ENCODE measurements around the gene ATP1B1. TPM values are rescaled to one million over a fixed set of nuclear protein-coding genes. Genes with fewer than 3 reads are reported as not detected.

The ATP1B1 gene
- total and polyA plus RNA-seq, 2 experiments from 2014 or later, result 220 to 602 TPM

GRCh38 chr1:169098380-169098779 is 8.1 kb upstream of the ATP1B1 start:
- Histone ChIP-seq H3K4me3 (no peak overlapping the region), H3K27ac (no peak overlapping the region), H3K9me3 (ENCODE audit: low read depth) (no peaks in the 10 kb centered on the region), H3K36me3 (no peaks in the 10 kb centered on the region), H3K4me1 (ENCODE audit: low read depth) (peaks cover 38% of the 10 kb centered on the region), H3K27me3 (no peaks in the 10 kb centered on the region)
- DNase-seq (ENCODE audit: low read depth in 1 of 2, low spot score in 1 of 2), result no peak
- TF ChIP-seq CTCF (IDR thresholded peaks at IDR 0.05; ENCODE audit: low read depth, low read length), result no peak

- DNase-seq (ENCODE audit: low read depth in 1 of 2, low spot score in 1 of 2), result no peak
- H3K4me1 ChIP-seq (ENCODE audit: low read depth), result peaks cover 43% of the 10 kb centered on the region
- H3K9me3 ChIP-seq (ENCODE audit: low read depth), result no peaks in the 10 kb centered on the region
- no peak overlapping the region for H3K27ac ChIP-seq
- no peaks in the 10 kb centered on the region for H3K27me3 ChIP-seq
- no peak for TF ChIP-seq CTCF (IDR thresholded peaks at IDR 0.05; ENCODE audit: low read depth, low read length)
- H3K4me3 ChIP-seq, result no peak overlapping the region
- no peaks in the 10 kb centered on the region for H3K36me3 ChIP-seq
Observed at GRCh38 chr1:169099561-169099960, 6.9 kb upstream of the ATP1B1 start.

- Histone ChIP-seq H3K36me3 (no peaks in the 10 kb centered on the region), H3K27me3 (no peaks in the 10 kb centered on the region), H3K4me1 (ENCODE audit: low read depth) (peaks cover 43% of the 10 kb centered on the region), H3K4me3 (no peak overlapping the region), H3K27ac (no peak overlapping the region), H3K9me3 (ENCODE audit: low read depth) (no peaks in the 10 kb centered on the region)
- DNase-seq (ENCODE audit: low read depth in 1 of 2, low spot score in 1 of 2), result no peak
- no peak for TF ChIP-seq CTCF (IDR thresholded peaks at IDR 0.05; ENCODE audit: low read depth, low read length)
Observed at GRCh38 chr1:169100208-169100607, 6.3 kb upstream of the ATP1B1 start.

GRCh38 chr1:169100651-169101088 is 5.8 kb upstream of the ATP1B1 start:
- no peaks in the 10 kb centered on the region for H3K9me3 ChIP-seq (ENCODE audit: low read depth)
- no peak for DNase-seq (ENCODE audit: low read depth in 1 of 2, low spot score in 1 of 2)
- peaks cover 43% of the 10 kb centered on the region for H3K4me1 ChIP-seq (ENCODE audit: low read depth)
- H3K4me3 ChIP-seq, result no peak overlapping the region
- H3K27ac ChIP-seq, result no peak overlapping the region
- TF ChIP-seq CTCF (IDR thresholded peaks at IDR 0.05; ENCODE audit: low read depth, low read length), result no peak
- no peaks in the 10 kb centered on the region for H3K36me3 ChIP-seq
- H3K27me3 ChIP-seq, result no peaks in the 10 kb centered on the region

- Histone ChIP-seq H3K4me3 (no peak overlapping the region), H3K36me3 (no peaks in the 10 kb centered on the region), H3K27me3 (no peaks in the 10 kb centered on the region), H3K9me3 (ENCODE audit: low read depth) (no peaks in the 10 kb centered on the region), H3K27ac (peak overlapping the region; percentile 50), H3K4me1 (ENCODE audit: low read depth) (peaks cover 43% of the 10 kb centered on the region)
- peak; percentile 64 to 81 for DNase-seq (ENCODE audit: low read depth in 1 of 2, low spot score in 1 of 2)
- no peak for TF ChIP-seq CTCF (IDR thresholded peaks at IDR 0.05; ENCODE audit: low read depth, low read length)
Observed at GRCh38 chr1:169102567-169102966, 3.9 kb upstream of the ATP1B1 start.

- Histone ChIP-seq H3K36me3 (peaks cover 1% of the 10 kb centered on the region), H3K4me3 (no peak overlapping the region), H3K9me3 (ENCODE audit: low read depth) (no peaks in the 10 kb centered on the region), H3K4me1 (ENCODE audit: low read depth) (peaks cover 43% of the 10 kb centered on the region), H3K27me3 (no peaks in the 10 kb centered on the region), H3K27ac (peak overlapping the region; percentile 50)
- TF ChIP-seq CTCF (IDR thresholded peaks at IDR 0.05; ENCODE audit: low read depth, low read length), result no peak
- no peak for DNase-seq (ENCODE audit: low read depth in 1 of 2, low spot score in 1 of 2)
Observed at GRCh38 chr1:169103002-169103401, 3.5 kb upstream of the ATP1B1 start.
